Hepatocyte (in vitro differentiated cells): Measurements from ENCODE around the gene CCDC167.

ENCODE experiments used
- EZH2 ChIP-seq: fragments of 200-600 bp; sonication (generic); IDR thresholded peaks from 2 replicates; pipeline ENCODE4 v1.6.1; 2016; ENCODE audit warnings: antibody characterized with exemption, mild to moderate bottlenecking, borderline replicate concordance
- EZH2phosphoT487 ChIP-seq: fragments of 200-600 bp; sonication (generic); IDR thresholded peaks from one replicate; pipeline ENCODE4 v1.6.1; 2018; ENCODE audit warnings: antibody characterized with exemption, mild to moderate bottlenecking, low read depth, moderate library complexity; ENCODE audit not compliant: unreplicated experiment, severe bottlenecking
- TF ChIP-seq, protein P1 (sequence below): fragments of 200-600 bp; sonication (generic); IDR thresholded peaks from 2 replicates; pipeline ENCODE4 v1.5.1; 2016; ENCODE audit warnings: antibody characterized with exemption, mild to moderate bottlenecking; ENCODE audit not compliant: poor library complexity

DNA sequence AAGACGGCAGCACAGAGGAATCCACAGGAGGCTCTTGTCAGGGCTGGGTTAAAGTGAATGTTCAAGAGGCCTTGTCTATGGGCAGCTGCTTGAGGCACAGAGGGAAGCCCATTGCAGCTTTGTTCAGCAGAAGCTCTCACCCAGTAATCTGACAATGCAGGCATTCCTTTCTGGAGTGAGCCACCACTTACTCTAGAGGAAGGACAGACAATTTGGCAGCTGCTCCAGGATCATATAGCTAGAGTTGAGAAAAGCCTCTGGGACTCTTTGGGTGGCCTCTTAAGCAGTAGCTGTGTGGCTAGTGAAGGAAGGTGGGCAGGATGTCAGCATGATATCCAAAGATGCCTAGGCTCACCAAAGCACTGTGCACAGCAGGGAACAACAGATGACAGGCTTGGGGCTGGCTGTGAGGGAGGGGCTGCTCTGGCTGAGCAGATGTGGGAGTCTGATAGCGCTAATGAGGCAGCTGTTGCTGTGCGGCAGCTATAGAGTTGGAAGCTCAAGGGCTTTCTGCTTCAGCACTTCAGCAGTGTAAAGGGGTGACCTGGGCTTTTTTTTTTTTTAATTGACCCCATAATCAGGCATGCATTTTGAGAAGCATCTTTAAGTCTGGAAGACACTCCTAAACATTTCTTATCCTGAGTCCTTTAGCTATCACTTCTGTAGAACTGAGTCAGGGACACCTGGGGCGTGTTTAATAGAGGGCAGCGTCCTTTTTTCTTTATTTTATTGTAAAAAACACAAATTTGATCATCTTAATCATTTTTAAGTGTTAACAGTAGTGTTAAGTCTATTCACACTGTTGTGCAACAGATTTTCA lies 39.5 kb downstream of the CCDC167 start:
- TF ChIP-seq, protein P1, sequence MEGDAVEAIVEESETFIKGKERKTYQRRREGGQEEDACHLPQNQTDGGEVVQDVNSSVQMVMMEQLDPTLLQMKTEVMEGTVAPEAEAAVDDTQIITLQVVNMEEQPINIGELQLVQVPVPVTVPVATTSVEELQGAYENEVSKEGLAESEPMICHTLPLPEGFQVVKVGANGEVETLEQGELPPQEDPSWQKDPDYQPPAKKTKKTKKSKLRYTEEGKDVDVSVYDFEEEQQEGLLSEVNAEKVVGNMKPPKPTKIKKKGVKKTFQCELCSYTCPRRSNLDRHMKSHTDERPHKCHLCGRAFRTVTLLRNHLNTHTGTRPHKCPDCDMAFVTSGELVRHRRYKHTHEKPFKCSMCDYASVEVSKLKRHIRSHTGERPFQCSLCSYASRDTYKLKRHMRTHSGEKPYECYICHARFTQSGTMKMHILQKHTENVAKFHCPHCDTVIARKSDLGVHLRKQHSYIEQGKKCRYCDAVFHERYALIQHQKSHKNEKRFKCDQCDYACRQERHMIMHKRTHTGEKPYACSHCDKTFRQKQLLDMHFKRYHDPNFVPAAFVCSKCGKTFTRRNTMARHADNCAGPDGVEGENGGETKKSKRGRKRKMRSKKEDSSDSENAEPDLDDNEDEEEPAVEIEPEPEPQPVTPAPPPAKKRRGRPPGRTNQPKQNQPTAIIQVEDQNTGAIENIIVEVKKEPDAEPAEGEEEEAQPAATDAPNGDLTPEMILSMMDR = no peak
- TF ChIP-seq EZH2phosphoT487 = no peak
- no peak for TF ChIP-seq EZH2
